CD4-positive, alpha-beta T cell treated with Interleukin-15 for 4 hours (primary cell): Measurements from ENCODE around the gene RBM15.
A peak's percentile ranks its signal among the peaks of the same experiment; 100 is the strongest.

Experiments
- DNase-seq: peaks from one replicate; pipeline ENCODE4 v3.0.0-alpha.2; 2020; ENCODE audit warnings: low spot score

Gene RBM15

DNA sequence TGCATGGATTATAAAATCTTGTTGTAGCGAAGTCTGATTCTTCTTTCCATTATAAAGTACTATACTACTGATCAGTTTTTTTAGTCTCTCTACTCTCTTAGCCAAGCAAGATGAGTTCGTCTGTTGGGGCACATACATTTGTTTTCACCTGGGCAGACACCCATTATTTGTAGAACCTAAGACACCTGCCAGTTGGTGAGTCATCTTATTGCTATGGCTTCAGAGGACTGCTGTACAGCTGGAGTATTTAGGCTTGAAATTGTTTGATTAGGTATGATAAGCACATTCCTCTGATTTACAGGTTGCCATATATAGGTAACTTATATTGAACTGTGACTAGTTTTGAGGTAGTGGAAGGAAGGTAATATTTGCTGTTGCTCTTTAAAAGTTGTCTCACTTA is 17.2 kb downstream of the RBM15 start:
- DNase-seq = no peak

DNA sequence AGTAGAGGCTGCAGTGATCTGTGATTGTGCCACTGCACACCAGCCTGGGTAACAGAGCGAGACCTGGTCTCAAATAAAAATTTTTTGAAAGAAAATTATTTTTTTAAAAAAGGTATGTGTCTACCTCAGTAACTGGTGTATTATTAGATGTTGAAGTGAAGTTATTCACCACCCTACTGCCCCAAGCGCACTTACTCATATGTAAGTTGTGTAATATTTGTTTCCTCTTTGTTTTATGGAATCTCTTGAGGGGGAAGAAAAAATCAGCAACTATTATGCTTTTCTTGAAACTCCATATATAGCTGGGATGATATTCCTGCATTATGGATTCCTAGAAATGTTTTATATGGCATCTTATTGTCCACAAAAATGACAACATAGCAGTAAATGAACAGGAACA is 21.3 kb downstream of the RBM15 start:
- no peak for DNase-seq

DNA sequence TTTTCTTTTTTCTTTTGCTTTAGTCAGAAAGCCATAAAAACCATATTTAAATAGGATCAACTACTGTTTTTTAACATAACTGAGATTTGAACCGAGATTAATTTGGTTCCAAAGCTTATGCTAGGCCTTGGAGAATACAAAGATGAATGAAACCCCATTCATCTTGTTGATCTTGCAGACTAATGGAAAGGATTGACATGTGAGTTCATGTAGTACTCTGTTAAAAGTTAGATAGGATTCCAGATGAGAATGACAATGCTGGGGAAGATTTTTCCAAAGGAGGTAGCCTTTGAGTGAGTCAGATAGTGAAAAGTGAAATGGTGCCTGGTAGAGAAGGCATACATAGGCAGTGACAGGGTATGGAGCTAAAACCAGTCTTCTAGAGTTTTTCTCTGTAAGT is 22.7 kb downstream of the RBM15 start:
- no peak for DNase-seq

DNA sequence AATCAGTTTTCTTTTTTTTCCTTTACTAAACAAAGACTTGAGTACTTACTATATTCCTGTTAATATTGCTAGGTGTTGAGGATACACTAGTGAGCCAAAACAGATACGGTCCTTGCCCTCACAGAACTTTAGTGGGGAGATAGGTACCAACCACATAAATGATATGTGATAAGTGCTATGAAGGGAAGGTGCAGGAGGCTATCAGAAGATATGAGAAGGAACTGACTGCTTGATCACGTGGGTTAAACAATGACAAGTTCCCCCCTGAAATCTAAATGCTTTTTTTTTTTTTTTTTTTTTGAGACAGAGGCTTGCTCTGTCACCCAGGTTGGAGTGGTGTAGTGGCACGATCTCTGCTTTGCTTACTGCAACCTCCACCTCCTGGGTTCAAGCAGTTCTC is 25.0 kb downstream of the RBM15 start:
- DNase-seq = no peak

DNA sequence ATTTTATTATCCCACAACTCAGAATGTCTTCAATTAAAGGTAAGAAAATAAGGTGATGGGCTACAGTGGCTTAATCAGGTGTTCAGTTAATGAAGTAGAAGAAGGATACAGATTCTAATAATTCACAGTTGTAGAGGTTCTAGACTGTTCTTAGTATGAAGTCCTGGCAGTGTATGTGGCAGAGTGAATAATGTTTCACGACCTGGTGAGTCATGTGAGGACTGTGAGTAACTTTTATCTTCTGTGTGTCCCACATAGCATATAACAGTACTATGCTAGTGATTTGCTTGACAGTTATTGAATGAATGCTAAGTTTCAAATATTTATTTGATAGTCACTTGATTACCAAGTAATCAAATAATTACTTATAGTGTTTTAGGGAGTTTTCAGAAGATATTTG is 31.6 kb downstream of the RBM15 start:
- peak; percentile 13 for DNase-seq

DNA sequence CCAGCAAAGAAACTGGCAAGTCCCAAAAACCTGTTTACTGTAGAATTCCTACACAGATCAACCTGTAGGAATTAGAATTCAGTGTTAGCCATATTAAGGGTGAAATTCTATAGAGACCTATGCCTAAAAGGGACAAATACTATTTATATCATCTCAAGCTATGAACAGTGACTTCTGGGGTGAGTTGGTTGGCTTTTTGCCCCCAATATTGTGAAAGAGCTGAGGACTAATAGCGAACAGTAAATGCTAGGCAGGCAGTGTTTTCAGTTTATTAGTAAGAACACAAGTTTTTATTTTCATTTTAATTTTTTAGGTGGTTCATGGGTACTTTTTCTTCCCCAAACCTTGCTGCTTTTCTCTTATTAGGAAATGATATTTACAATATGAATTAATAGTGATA is 36.3 kb downstream of the RBM15 start:
- DNase-seq = no peak

DNA sequence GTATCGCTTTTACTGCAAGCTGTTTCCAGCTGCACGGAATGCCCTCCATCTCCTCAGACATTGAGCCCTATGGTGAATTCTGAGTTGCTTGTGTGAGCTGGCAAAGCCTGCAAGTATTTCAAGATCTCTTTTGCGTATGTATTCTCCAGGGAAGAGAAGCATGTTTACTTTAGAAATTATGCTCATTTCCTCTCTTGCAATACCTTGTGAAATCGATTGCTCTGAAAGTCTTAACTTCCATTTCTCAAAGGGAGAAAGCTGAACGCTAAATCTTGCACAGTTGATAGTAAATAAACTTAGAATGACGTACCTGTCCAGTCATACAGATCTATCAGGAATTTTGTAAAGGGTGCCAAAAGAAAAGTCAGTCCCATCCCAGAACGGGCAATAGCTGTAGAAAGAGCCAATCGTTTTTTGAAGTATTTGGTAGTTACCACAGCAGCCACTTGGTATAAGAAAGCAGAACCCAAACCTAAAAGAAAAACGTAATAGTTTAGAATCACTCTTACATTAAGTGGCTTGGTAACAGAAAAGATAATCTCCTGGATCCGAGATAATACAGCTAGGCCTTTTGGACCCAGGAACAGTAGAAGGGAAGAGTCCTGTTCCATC is 41.6 kb downstream of the RBM15 start:
- no peak for DNase-seq

DNA sequence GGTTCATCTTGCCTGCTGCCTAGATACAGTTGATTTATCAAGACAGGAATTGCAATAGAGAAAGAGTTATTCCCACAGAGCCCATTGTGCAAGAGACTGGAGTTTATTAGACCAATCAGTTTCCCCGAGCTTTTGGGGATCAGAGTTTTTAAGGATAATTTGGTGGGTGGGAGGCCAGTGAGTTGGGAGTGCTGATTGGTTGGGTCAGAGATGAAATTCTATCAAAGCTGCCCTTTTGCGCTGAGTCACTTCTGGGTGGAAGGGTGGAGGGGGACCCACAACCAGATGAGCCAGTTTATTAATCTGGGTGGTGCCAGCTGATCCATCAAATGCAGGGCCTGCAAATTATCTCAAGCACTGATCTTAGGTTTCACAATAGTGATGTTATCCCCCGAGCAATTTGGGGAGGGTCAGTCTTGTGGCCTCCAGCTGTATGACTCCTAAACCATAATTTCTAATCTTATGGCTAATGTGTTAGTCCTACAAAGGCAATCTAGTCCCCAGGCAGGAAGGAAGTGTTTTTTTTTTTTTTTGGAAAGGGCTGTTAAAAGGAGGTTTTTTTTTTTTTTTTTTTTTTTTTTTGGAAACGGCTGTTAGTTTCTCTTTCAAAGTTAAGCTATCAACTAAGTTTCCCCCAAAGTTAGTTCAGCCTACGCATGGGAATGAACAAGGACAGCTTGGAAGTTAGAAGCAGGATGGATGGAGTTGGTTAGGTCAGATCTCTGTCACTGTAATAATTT is 44.2 kb downstream of the RBM15 start:
- DNase-seq = no peak

DNA sequence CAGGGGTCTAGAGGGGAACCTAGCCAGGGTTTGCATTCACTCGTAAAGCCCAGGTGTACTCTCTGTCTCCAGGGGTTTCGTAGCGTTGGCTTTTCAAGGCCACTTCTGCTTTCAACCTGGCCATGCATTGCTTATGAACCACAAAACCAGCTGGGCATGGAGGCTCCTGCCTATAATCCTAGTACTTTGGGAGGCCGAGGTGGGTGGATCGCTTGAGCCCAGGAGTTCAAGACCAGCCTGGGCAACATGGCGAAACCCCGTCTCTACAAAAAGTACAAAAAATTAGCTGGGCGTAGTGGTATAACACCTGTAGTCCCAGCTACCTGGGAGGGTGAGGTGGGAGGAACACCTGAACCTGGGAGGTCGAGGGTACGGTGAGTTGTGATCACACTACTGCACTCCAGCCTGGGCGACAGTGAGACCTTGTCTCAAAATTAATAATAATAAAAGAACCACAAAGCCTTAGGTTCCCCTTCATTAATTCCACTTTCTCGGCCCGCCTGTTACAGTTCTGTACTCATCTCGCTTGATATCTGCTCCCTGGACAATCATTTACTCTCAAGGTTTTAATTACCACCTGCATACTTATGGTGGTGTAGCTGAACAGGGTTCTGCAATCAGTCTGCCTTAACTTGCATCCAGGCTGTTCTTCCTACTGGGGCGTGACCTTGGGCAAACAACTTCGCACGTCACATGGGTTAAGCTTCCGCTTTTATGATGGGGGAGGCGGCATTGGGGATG is 45.6 kb downstream of the RBM15 start:
- no peak for DNase-seq

DNA sequence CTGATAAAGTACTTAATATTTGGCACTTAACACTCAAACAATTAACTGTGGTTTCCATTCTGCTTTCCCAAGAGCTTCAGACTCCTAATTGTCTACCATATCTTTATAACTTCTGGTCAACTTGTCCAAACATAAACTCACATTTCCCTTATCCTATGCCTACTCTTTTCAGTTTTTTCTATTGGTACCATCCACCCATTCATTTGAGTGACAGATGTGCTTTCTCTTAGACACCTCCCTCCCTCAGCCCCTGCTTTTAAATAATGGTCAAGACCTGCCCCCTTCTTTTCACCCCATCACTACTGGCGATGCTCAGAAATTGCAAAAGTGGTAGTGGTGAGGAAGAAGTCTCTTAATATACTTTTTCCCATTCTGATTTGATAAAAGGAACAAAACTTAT is 46.2 kb downstream of the RBM15 start:
- DNase-seq = no peak

DNA sequence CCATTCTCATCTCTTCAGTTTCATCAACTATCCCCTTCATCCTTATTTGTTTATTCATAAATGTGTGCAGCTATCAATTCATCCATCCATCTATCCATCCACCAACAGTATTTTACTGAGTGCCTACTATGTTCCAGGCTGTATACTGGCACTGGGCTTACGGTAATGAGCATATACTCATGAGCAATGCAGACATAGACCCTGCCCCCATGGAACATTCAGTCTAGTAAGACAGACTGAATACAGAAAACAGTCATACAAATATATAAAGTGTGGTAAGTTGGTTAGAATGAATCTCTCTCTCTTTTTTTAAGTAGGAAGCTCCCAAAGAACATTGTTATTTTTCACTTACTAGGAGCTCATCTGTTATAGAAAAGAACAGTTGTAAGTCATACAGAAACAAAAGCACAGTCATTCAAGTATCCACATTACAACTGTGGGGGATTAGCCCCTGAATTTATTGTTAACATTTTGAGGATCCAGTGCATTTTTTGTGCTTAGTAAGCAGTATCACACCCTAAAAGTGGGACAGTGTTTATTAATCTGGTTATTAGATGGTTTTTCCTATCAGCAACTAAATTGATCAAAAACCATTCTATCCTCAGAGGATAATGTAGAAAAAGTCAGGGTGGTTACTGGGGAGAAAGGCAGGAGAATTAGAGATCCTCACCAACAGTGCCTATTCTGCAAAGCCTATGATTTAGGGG is 48.0 kb downstream of the RBM15 start:
- DNase-seq = no peak

DNA sequence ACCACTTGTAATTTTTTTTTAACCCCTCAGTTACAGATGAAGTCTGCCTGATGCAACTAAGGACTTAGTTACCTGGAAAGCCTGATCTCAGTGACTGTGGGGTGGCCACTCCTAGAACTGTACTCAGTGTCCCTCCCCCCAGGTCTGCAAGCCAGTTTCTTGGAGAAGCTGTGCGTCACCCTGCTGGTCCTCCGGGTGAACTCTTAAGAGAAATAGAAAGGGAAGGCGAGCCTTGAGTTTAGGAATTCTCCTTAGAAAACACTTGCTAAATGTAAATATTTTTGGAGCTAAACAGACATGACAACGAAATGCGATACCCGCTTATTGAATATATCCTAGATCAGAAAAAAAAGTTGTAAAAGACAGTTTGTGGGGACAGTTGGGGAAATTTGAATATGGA is 50.9 kb downstream of the RBM15 start:
- no peak for DNase-seq

DNA sequence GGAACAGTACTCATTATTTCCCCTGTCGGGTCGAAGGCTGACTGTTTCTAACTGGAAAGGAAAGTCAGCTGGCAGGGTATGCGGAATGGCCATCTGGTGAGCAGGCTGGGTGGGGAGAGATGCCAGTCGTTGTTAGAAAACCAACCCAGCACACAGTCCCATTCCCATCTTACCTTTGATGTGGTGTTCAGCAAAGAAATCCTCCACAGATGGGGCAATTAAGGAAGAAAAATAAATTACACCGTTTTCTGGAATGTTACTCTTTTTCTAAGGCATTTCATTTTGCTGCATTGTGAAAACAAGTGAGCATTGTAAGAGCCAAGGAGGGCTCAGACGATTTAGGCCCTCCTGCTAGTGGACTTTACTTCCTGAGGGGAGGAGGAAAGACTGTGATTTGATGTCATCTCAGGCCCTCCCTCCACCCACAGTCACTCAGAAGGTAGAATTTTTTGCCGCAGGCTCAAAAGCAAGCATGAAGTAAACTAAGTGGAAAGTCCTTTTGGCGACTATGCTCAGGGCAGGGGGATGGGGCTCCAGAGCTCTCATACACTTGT is 51.6 kb downstream of the RBM15 start, which contains the start of gene SLC16A4:
SLC16A4 (minus strand) TSS at position 335 of the 554 bp plus-strand sequence. CDS start 1,703 bp downstream, outside the sequence.
- no peak for DNase-seq

DNA sequence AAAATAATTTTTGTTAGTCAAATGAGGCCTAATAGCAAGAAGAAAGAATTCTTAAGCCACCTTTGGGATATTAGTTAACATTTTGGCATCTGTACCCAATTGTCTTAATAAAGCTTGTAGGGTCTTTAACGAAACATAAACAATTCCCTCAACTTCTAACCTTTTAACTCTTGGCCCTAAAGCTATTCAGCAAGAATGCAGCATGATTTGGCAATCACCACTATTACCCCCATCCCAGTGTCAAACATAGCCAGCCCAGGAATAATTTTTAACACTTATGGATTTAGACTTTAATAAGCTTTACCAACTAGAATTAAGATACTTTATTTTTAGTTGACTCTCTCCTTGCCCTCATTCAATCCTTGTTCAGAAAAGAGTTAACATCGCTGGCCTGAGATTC is 54.1 kb downstream of the RBM15 start:
- DNase-seq = no peak

DNA sequence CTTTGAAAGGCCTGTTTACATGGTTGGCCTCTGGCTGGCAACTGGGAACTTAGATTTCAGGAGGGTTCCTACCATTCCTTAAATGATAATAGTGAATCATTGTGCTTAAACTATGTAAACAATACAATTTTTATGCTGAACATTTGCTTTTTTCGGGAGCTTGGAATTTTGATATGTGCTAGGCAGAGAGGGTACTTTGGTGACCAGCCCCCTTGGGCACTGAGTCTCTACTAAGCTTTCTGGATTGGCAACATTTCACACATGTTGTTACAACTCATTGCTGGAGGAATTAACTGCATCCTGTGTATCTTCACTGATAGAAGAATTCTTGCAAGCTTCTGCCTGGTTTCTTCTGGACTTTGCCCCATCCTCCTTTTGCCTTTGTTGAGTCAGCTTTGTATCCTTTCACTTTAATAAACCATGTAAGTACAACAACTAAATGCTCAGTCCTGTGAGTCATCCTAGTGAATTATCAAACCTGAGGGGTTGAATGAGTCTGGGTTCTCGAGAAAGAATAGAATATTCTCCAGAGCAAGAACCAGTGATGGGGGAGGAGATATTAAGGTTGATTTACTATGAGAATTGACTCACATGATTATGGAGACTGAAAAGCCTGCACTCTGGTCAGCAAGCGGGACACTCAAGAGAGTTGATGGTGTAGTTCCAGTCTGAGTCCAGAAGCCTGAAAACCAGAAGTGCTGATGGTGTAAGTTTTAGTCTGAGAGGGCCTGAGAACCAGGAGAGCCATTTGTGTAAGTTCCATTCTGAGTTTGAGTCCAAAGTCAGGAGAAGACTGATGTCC is 54.7 kb downstream of the RBM15 start:
- no peak for DNase-seq

DNA sequence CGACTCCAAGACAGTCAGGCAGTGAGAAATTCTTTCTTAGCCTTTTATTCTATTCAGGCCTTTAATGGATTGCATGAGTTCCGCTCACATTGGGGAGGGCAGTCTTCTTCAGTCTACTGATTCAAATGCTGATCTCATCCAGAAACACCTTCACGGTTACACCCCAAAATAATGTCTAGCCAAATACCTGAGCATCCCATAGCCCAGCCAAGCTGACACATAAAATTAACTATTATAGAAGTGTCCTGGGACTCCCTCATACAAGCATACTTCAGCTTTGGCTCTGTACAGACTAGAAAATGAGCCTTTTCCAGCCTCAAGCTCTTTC is 55.3 kb downstream of the RBM15 start:
- DNase-seq = no peak
